A549 (cell line): ENCODE data around the gene COPZ1. TPM values are rescaled to one million over a fixed set of nuclear protein-coding genes. Genes with fewer than 3 reads are reported as not detected.

Source experiments
- ATAC-seq, 2 experiments: fragments of 200-7000 bp in 1 of 2; fragments of >200 bp in 1 of 2; cut with Nextera tagmentation in 1 of 2; cut with Tn5 transposase in 1 of 2; 3 replicates each; pipeline versions ENCODE4 v1.8.0 to v1.9.1; 2018 to 2020; ENCODE audit warnings: mild to moderate bottlenecking in 1 of 2, moderate library complexity in 1 of 2
- CTCF ChIA-PET: fragments of 300-600 bp; sonication (Branson Sonifier 250); formaldehyde crosslinking; extraction: SDS; loops from one replicate; lab custom pipeline; 2021; ENCODE audit warnings: antibody characterized with exemption, inconsistent platforms; lab: Yijun Ruan, JAX
- POLR2A ChIA-PET: fragments of 350-600 bp; formaldehyde crosslinking; extraction: SDS; loops from one replicate; lab custom pipeline; 2021; ENCODE audit warnings: antibody characterized with exemption, inconsistent platforms; lab: Yijun Ruan, JAX
- DNase-seq, 2 experiments: peaks; one replicate each; pipeline versions ENCODE4 v3.0.0 to v3.0.0-alpha.2; 2011 to 2016; ENCODE audit warnings: low read depth in 1 of 2, low spot score in 1 of 2
- FAIRE-seq: peaks from 2 replicates; lab custom pipeline; 2011; peaks lifted over from hg19 to GRCh38; lab: Jason Lieb, UNC
- H3K27ac ChIP-seq, 2 experiments: fragments of >200 bp; sonication (Bioruptor Twin); formaldehyde crosslinking; 3 replicates each; pipeline ENCODE4 v1.5.1; 2016 to 2017
- H3K4me1 ChIP-seq: fragments of >200 bp; sonication (Bioruptor Twin); formaldehyde crosslinking; 3 replicates; pipeline ENCODE4 v1.6.1; 2016
- H3K4me2 ChIP-seq: fragments of >200 bp; sonication (Bioruptor Twin); formaldehyde crosslinking; 3 replicates; pipeline ENCODE4 v1.6.1; 2016
- H3K4me3 ChIP-seq: fragments of >200 bp; sonication (Bioruptor Twin); formaldehyde crosslinking; 3 replicates; pipeline ENCODE4 v1.5.1; 2016
- H3K9me3 ChIP-seq: fragments of >200 bp; sonication (Bioruptor Twin); formaldehyde crosslinking; 3 replicates; pipeline ENCODE4 v1.6.1; 2016
- BCL3 ChIP-seq: fragments of >200 bp; sonication (Bioruptor Twin); formaldehyde crosslinking; IDR thresholded peaks from 3 replicates; pipeline ENCODE4 v1.6.1; 2016
- CBX2 ChIP-seq: fragments of 200-600 bp; sonication (generic); IDR thresholded peaks from 2 replicates; pipeline ENCODE4 v1.6.1; 2016; ENCODE audit warnings: low read depth, mild to moderate bottlenecking, borderline replicate concordance
- CBX8 ChIP-seq: fragments of 200-600 bp; sonication (generic); IDR thresholded peaks from 2 replicates; pipeline ENCODE4 v1.6.1; 2016
- CHD2 ChIP-seq: fragments of 150-350 bp; IDR thresholded peaks from 2 replicates; pipeline ENCODE4 v1.6.1; 2014; ENCODE audit warnings: low read length; ENCODE audit not compliant: partially characterized antibody
- CTCF ChIP-seq: fragments of >200 bp; sonication (Bioruptor Twin); formaldehyde crosslinking; IDR thresholded peaks from 3 replicates; pipeline ENCODE4 v1.5.1; 2016
- EHMT2 ChIP-seq: fragments of 200-600 bp; sonication (generic); IDR thresholded peaks from 2 replicates; pipeline ENCODE4 v1.6.1; 2016; ENCODE audit warnings: antibody characterized with exemption, low read depth, mild to moderate bottlenecking, moderate library complexity
- HMGXB4 ChIP-seq: fragments of 250-450 bp; sonication (Bioruptor Pico); IDR thresholded peaks from 2 replicates; pipeline ENCODE4 v1.5.0; 2021; ENCODE audit warnings: mild to moderate bottlenecking, moderate library complexity, borderline replicate concordance
- KDM1A ChIP-seq: fragments of 200-600 bp; sonication (generic); IDR thresholded peaks from 2 replicates; pipeline ENCODE4 v1.6.1; 2016; ENCODE audit warnings: low read depth, mild to moderate bottlenecking
- MAX ChIP-seq: IDR thresholded peaks from 2 replicates; pipeline ENCODE4 v1.6.1; 2012
- RAD21 ChIP-seq, 2 experiments: fragments of >200 bp in 1 of 2; sonication (Bioruptor Twin) in 1 of 2; formaldehyde crosslinking in 1 of 2; IDR thresholded peaks in 1 of 2; conservative IDR thresholded peaks in 1 of 2; 2 replicates in 1 of 2; 3 replicates in 1 of 2; pipeline ENCODE4 v1.6.1; 2012 to 2018; ENCODE audit warnings: inconsistent platforms in 1 of 2
- RARB ChIP-seq: fragments of 250-450 bp; sonication (Bioruptor Pico); IDR thresholded peaks from 2 replicates; pipeline ENCODE4 v1.8.0; 2021; ENCODE audit warnings: mild to moderate bottlenecking, moderate library complexity
- REST ChIP-seq: fragments of 200-600 bp; sonication (generic); IDR thresholded peaks from 2 replicates; pipeline ENCODE4 v1.6.1; 2016; ENCODE audit warnings: antibody characterized with exemption, mild to moderate bottlenecking, moderate library complexity
- SMC3 ChIP-seq: fragments of >200 bp; sonication (Bioruptor Twin); formaldehyde crosslinking; IDR thresholded peaks from 3 replicates; pipeline ENCODE4 v1.6.1; 2018; ENCODE audit warnings: inconsistent platforms
- ZFP36 ChIP-seq: fragments of 450-650 bp; IDR thresholded peaks from 2 replicates; pipeline ENCODE4 v1.6.1; 2014; ENCODE audit warnings: borderline replicate concordance; ENCODE audit not compliant: partially characterized antibody
- WGBS: methylation state at CpG from one replicate; pipeline ENCODE4 v1.1.6; 2017; ENCODE audit errors: missing lambda C conversion rate; 5-methylcytosine and 5-hydroxymethylcytosine counted together
- polyA plus RNA-seq, 4 experiments: library from polyadenylated mRNA; depleted of rRNA in 3 of 4; stranded (reverse); fragments of >200 nt; fragmentation: RNase III in 1 of 4; extraction: RNeasy Plus Mini Kit Qiagen cat#74134 plus additional on column Dnase treatment in 1 of 4; gene quantifications; 2 replicates in 3 of 4; 3 replicates in 1 of 4; pipeline ENCODE4 v1.2.3, GENCODE V29; 2011 to 2017

The COPZ1 gene
- polyA plus RNA-seq, 2 of the 4 experiments (the other 2 are of a cell fraction) = 300 to 613 TPM

GRCh38 chr12:54397157-54397556 lies 72.2 kb downstream of the COPZ1 start (continued):
- TF ChIP-seq HMGXB4 (CRISPR knock-in tag) (no peak), BCL3 (no peak), MAX (no peak)

- WGBS = 94% methylated on average over 2 of the region's 2 CpGs
- Histone ChIP-seq H3K4me1 (no peaks in the 10 kb centered on the region), H3K4me3 (no peak overlapping the region), H3K27ac (no peak overlapping the region), H3K9me3 (no peaks in the 10 kb centered on the region), H3K4me2 (no peak overlapping the region)
- no peak for DNase-seq
- ChIA-PET CTCF (interaction anchor here (0.6 to 12.7 kb wide), 11 partner anchors 11 to 652 kb away, joined by 3 to 1279 read pairs (median 3); partner anchors contain the start of genes COPZ1, ITGA5 and ZNF385A), POLR2A (no interaction called here)
- no peak for ATAC-seq
- no peak for TF ChIP-seq KDM1A
- no peak for TF ChIP-seq CBX8
- no peak for TF ChIP-seq CBX2
- TF ChIP-seq EHMT2 = no peak
- no peak for TF ChIP-seq ZFP36
- no peak for TF ChIP-seq RARB
- no peak for TF ChIP-seq CTCF
- no peak for FAIRE-seq
Observed at GRCh38 chr12:54398218-54398617, 73.3 kb downstream of the COPZ1 start.

GRCh38 chr12:54398995-54399793 lies 74.3 kb downstream of the COPZ1 start:
- Histone ChIP-seq H3K9me3 (no peaks in the 10 kb centered on the region), H3K27ac (no peak overlapping the region), H3K4me2 (no peak overlapping the region), H3K4me1 (no peaks in the 10 kb centered on the region), H3K4me3 (no peak overlapping the region)
- CTCF ChIA-PET = interaction anchor here (0.5 to 12.7 kb wide), 29 partner anchors 9 to 653 kb away, joined by 3 to 1279 read pairs (median 4); partner anchors contain the start of genes COPZ1, ITGA5 and ZNF385A
- FAIRE-seq (peak; percentile 43), ATAC-seq (peak; percentile 82 to 94)
- WGBS = 66% methylated on average over 8 of the region's 8 CpGs
- POLR2A ChIA-PET = interaction anchor here (0.5 to 1.5 kb wide), 3 partner anchors 19 to 41 kb away, joined by 3 to 15 read pairs (median 7); no protein-coding TSS in a partner anchor
- TF ChIP-seq RAD21 (conservative IDR thresholded peaks at IDR 0.05 in 1 of 2, IDR thresholded peaks at IDR 0.05 in 1 of 2) = peak; percentile 95 to 99
- TF ChIP-seq CTCF = peak; percentile 96
- TF ChIP-seq CHD2 = peak; percentile 16
- TF ChIP-seq REST = no peak
- TF ChIP-seq SMC3 = peak; percentile 97
- TF ChIP-seq, all 56 proteins: peak for 4
- peak; percentile 85 to 96 for DNase-seq
